GM19395 (cell line): Measurements from ENCODE around the gene EHBP1L1.
"Not testable (repeated sequence)": the region's sequence is repeated elsewhere in the genome, so short reads cannot be mapped to it uniquely, and the experiment has no call there.

Experiments
- ATAC-seq: cut with Tn5 transposase; IDR thresholded peaks from one replicate; pipeline ENCODE4 v1.9.1; 2021; ENCODE audit warnings: mild to moderate bottlenecking, moderate library complexity; ENCODE audit not compliant: unreplicated experiment

The EHBP1L1 gene

GRCh38 chr11:65633390-65634108 is 57.7 kb downstream of the EHBP1L1 start:
- no peak for ATAC-seq

GRCh38 chr11:65634109-65634436 is 58.2 kb downstream of the EHBP1L1 start:
- no peak for ATAC-seq

- no peak for ATAC-seq
Observed at GRCh38 chr11:65634440-65634839, 58.6 kb downstream of the EHBP1L1 start.

GRCh38 chr11:65634905-65635731 is 59.3 kb downstream of the EHBP1L1 start:
- no peak for ATAC-seq

- no peak for ATAC-seq
Observed at GRCh38 chr11:65636108-65637031, 60.5 kb downstream of the EHBP1L1 start.

- no peak for ATAC-seq
Observed at GRCh38 chr11:65637032-65637557, 61.2 kb downstream of the EHBP1L1 start.

- ATAC-seq = peak; percentile 44
Observed at GRCh38 chr11:65637794-65638419, 62.1 kb downstream of the EHBP1L1 start, which contains the start of gene SIPA1. Gene SIPA1, plus strand, starts transcription at chr11:65638101. Its CDS starts 2,821 bp downstream, at chr11:65640922.

GRCh38 chr11:65639228-65639597 is 63.4 kb downstream of the EHBP1L1 start:
- not testable (repeated sequence) for ATAC-seq

- ATAC-seq = no peak
Observed at GRCh38 chr11:65639623-65640482, 64.0 kb downstream of the EHBP1L1 start.

- ATAC-seq = no peak
Observed at GRCh38 chr11:65640483-65641296, 64.8 kb downstream of the EHBP1L1 start.

GRCh38 chr11:65641297-65642013 is 65.6 kb downstream of the EHBP1L1 start:
- no peak for ATAC-seq
